ENCODE data around the gene RBM6. TPM values are rescaled to one million over a fixed set of nuclear protein-coding genes. Genes with fewer than 3 reads are reported as not detected.

RBM6 gene
- total and polyA plus RNA-seq, 2 experiments from 2014 or later: 66.6 to 97.6 TPM

GRCh38 chr3:49916686-49917085 is 23.3 kb upstream of the RBM6 start:
- Histone ChIP-seq H3K4me3 (no peak overlapping the region), H3K36me3 (ENCODE audit: insufficient read depth) (no peaks in the 10 kb centered on the region), H2AFZ (no peak overlapping the region), H3K4me2 (no peak overlapping the region), H4K20me1 (replicated peaks; ENCODE audit: insufficient read depth) (no peaks in the 10 kb centered on the region; the same call in 1 of the 2 replicates), H3K27me3 (ENCODE audit: insufficient read depth) (no peaks in the 10 kb centered on the region), H3K4me1 (ENCODE audit: insufficient read depth) (no peaks in the 10 kb centered on the region), H3K9me2 (ENCODE audit: insufficient read depth) (no peaks in the 10 kb centered on the region), H3F3A (replicated peaks; ENCODE audit: low read depth) (0 out of 2 replicates have a peak, but pooled peaks cover 5% of the 10 kb centered on the region), H3K79me2 (replicated peaks; ENCODE audit: insufficient read depth) (no peaks in the 10 kb centered on the region), H3K27ac (ENCODE audit: low read depth) (no peak overlapping the region)
- ATAC-seq (no peak), DNase-seq (ENCODE audit: low spot score) (no peak)
- H3K27ac Mint-ChIP-seq: no peak overlapping the region
- no peak for TF ChIP-seq CREB1 (CRISPR knock-in tag; IDR thresholded peaks at IDR 0.05; ENCODE audit: low read depth)
- TF ChIP-seq STAT1 (IDR thresholded peaks at IDR 0.05; ENCODE audit: unreplicated experiment): no peak
- no peak for TF ChIP-seq NANOG (IDR thresholded peaks at IDR 0.05; ENCODE audit: borderline replicate concordance)
- TF ChIP-seq EZH2phosphoT487 (IDR thresholded peaks at IDR 0.05; ENCODE audit: unreplicated experiment): no peak
- TF ChIP-seq REST (IDR thresholded peaks at IDR 0.05; ENCODE audit: unreplicated experiment): no peak
- TF ChIP-seq ZNF114 (CRISPR knock-in tag; IDR thresholded peaks at IDR 0.05): no peak
- no peak for TF ChIP-seq EZH2 (IDR thresholded peaks at IDR 0.05; ENCODE audit: low read depth, unreplicated experiment)
- TF ChIP-seq, protein P1, sequence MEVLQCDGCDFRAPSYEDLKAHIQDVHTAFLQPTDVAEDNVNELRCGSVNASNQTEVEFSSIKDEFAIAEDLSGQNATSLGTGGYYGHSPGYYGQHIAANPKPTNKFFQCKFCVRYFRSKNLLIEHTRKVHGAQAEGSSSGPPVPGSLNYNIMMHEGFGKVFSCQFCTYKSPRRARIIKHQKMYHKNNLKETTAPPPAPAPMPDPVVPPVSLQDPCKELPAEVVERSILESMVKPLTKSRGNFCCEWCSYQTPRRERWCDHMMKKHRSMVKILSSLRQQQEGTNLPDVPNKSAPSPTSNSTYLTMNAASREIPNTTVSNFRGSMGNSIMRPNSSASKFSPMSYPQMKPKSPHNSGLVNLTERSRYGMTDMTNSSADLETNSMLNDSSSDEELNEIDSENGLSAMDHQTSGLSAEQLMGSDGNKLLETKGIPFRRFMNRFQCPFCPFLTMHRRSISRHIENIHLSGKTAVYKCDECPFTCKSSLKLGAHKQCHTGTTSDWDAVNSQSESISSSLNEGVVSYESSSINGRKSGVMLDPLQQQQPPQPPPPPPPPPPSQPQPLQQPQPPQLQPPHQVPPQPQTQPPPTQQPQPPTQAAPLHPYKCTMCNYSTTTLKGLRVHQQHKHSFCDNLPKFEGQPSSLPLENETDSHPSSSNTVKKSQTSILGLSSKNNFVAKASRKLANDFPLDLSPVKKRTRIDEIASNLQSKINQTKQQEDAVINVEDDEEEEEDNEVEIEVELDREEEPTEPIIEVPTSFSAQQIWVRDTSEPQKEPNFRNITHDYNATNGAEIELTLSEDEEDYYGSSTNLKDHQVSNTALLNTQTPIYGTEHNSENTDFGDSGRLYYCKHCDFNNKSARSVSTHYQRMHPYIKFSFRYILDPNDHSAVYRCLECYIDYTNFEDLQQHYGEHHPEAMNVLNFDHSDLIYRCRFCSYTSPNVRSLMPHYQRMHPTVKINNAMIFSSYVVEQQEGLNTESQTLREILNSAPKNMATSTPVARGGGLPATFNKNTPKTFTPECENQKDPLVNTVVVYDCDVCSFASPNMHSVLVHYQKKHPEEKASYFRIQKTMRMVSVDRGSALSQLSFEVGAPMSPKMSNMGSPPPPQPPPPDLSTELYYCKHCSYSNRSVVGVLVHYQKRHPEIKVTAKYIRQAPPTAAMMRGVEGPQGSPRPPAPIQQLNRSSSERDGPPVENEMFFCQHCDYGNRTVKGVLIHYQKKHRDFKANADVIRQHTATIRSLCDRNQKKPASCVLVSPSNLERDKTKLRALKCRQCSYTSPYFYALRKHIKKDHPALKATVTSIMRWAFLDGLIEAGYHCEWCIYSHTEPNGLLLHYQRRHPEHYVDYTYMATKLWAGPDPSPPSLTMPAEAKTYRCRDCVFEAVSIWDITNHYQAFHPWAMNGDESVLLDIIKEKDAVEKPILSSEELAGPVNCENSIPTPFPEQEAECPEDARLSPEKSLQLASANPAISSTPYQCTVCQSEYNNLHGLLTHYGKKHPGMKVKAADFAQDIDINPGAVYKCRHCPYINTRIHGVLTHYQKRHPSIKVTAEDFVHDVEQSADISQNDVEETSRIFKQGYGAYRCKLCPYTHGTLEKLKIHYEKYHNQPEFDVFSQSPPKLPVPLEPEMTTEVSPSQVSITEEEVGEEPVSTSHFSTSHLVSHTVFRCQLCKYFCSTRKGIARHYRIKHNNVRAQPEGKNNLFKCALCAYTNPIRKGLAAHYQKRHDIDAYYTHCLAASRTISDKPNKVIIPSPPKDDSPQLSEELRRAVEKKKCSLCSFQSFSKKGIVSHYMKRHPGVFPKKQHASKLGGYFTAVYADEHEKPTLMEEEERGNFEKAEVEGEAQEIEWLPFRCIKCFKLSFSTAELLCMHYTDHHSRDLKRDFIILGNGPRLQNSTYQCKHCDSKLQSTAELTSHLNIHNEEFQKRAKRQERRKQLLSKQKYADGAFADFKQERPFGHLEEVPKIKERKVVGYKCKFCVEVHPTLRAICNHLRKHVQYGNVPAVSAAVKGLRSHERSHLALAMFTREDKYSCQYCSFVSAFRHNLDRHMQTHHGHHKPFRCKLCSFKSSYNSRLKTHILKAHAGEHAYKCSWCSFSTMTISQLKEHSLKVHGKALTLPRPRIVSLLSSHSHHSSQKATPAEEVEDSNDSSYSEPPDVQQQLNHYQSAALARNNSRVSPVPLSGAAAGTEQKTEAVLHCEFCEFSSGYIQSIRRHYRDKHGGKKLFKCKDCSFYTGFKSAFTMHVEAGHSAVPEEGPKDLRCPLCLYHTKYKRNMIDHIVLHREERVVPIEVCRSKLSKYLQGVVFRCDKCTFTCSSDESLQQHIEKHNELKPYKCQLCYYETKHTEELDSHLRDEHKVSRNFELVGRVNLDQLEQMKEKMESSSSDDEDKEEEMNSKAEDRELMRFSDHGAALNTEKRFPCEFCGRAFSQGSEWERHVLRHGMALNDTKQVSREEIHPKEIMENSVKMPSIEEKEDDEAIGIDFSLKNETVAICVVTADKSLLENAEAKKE (CRISPR knock-in tag; IDR thresholded peaks at IDR 0.05): no peak
- TF ChIP-seq JUNB (IDR thresholded peaks at IDR 0.05; ENCODE audit: unreplicated experiment): no peak
- no peak for TF ChIP-seq ETS1 (IDR thresholded peaks at IDR 0.05)
- TF ChIP-seq, protein P2, sequence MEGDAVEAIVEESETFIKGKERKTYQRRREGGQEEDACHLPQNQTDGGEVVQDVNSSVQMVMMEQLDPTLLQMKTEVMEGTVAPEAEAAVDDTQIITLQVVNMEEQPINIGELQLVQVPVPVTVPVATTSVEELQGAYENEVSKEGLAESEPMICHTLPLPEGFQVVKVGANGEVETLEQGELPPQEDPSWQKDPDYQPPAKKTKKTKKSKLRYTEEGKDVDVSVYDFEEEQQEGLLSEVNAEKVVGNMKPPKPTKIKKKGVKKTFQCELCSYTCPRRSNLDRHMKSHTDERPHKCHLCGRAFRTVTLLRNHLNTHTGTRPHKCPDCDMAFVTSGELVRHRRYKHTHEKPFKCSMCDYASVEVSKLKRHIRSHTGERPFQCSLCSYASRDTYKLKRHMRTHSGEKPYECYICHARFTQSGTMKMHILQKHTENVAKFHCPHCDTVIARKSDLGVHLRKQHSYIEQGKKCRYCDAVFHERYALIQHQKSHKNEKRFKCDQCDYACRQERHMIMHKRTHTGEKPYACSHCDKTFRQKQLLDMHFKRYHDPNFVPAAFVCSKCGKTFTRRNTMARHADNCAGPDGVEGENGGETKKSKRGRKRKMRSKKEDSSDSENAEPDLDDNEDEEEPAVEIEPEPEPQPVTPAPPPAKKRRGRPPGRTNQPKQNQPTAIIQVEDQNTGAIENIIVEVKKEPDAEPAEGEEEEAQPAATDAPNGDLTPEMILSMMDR (conservative IDR thresholded peaks at IDR 0.05; ENCODE audit: low read depth in 2 of 2): no peak
- no peak for TF ChIP-seq ZNF331 (CRISPR knock-in tag; IDR thresholded peaks at IDR 0.05; ENCODE audit: low read depth)
- no peak for TF ChIP-seq POLR2AphosphoS5 (IDR thresholded peaks at IDR 0.05; ENCODE audit: low read depth)
- H3K27me3 Mint-ChIP-seq (ENCODE audit: insufficient read depth, low read depth, poor library complexity): peaks cover 12% of the 10 kb centered on the region
- no peak overlapping the region for H3K4me3 Mint-ChIP-seq
- H3K4me1 Mint-ChIP-seq: 0 out of 3 replicates have a peak, but pooled peaks cover 2% of the 10 kb centered on the region
- H3K9me3 Mint-ChIP-seq: no peaks in the 10 kb centered on the region
- H3K36me3 Mint-ChIP-seq (ENCODE audit: low read depth): no peaks in the 10 kb centered on the region

All from GM23338 (cell line).